HTERT RPE-1 (cell line): ENCODE results near the gene SLC39A11.
"Not testable (repeated sequence)": the region's sequence is repeated elsewhere in the genome, so short reads cannot be mapped to it uniquely, and the experiment has no call there.

Source experiments
- in situ Hi-C: fragments of 300-500 bp; cut with MboI; formaldehyde crosslinking; loops from 4 replicates; pipeline ENCODE4 v1.14.3; 2020; ENCODE audit warnings: low sequenced_read_pairs

Gene SLC39A11

DNA sequence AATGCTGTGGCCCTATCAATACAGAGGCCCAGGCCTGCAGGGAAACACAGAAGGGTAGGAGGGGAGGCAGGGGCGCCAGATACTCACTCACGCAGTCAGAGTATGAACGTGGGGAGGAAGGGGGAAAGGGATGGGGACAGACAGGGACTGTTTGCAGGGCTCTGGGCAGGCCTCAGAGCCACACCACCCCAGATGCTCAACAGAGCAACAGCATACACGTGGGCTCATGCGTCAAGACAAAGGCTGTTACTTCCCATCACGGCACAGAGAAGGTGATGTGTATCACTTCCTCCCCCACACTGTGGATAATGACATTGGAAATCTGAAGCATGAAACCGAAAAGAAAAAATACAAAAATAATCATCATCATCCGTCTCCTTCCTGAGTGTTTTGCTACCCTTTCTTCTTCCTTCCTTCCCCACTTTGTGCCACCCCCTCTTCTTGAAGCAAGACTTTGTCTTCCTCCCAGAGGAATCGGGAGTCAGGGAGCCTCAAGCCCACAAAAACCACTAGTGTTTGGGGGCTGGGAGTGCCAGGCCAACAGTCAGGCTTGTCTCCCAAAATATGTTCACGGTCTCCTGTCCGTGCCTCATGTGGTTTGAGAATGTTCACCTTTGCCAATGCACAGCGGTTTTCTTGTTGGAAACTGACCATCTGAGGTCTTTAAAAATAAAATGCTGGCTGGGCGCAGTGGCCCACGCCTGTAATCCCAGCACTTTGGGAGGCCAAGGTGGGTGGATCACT, 20.1 kb downstream of the SLC39A11 start:
- in situ Hi-C loops: no loop called here

DNA sequence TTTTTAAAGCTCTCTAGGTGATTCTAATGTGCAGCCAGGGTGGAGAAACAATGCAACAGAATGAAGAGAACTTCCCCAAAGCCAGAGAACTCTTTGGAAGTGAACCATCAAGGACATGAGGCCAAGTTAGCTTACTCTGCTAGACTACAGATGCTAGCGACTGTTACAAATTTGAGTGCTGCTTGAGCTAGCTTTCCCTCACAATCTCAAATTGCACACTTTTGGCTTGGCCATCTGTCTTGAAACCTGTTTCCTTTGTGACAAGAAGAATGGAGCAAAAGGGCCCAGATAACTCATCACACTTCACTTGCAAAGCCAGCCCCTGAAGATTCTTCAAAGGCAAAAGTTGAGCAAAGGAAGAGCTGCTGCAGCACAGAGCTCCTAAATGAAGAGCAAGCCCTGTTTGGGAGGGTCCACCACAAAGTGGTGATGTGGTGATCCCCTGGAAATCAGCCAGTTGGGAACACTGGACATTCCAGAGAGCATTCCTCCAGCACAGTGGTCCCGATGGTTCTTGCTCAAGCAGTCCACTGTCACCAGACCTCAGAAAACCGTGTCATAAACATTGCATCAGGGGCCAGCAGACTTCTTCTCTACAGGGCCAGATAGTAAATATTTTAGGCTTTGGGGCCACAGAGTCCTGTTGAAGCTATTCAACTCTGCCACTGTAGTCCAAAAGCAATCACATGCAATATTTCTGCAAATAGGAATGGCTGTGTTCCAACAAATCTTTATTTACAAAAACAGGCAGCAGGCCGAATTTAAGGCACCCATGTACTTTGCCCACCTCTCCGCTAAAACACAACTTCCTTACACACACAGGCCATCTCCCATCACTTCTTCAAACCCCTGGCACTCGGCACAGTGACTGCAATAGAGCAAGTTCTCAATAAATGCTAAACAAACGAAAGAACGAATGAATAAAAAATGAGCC, 21.2 kb downstream of the SLC39A11 start:
- in situ Hi-C loops: no loop called here

DNA sequence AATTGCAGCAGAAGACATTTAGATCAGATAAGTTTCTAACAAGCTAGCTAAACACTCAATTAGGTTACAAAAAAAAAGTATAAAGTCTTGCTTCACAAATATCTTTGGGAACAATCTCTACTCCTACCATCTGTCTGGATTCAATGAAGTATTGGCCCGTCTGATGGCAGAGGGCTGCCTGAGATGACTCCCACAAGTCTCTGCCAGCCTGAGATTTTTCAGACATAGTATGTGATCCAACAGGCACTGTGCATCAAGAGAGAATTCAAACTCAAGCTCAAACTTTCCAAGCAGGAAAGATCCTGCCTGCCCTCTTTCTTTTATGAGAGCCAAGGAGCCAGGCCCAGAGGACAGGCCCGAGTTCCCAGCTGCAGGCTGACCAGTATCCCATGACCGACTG, 22.6 kb downstream of the SLC39A11 start:
- in situ Hi-C loops: no loop called here

DNA sequence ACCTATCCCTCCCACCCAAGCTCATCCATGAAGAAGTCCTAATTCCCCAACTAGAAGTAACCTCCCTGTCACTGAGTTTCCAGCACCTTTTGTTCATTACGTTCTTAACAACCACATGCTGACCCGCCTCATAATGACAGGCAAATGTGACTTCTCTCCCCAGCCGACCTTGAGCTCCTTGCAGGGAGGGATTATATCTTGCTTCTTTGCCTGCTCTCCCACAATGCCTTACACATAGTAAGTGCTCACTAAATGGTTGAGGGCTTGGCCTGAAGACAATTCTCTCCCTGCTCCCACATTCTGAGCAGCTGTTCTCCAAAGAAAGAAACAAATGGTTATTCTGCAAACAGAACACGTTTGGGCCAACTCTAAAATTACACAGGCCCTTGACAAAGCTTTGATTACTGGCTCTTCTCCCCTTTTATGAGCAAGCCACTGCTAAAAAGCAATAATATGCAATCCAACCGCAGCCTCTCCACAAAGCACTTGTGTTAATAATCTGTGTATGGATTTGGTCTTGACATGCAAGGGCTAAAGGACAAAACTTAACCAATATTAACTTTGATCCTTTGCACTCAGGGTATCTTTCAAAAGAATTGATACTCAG, 23.2 kb downstream of the SLC39A11 start:
- in situ Hi-C loops: no loop called here

DNA sequence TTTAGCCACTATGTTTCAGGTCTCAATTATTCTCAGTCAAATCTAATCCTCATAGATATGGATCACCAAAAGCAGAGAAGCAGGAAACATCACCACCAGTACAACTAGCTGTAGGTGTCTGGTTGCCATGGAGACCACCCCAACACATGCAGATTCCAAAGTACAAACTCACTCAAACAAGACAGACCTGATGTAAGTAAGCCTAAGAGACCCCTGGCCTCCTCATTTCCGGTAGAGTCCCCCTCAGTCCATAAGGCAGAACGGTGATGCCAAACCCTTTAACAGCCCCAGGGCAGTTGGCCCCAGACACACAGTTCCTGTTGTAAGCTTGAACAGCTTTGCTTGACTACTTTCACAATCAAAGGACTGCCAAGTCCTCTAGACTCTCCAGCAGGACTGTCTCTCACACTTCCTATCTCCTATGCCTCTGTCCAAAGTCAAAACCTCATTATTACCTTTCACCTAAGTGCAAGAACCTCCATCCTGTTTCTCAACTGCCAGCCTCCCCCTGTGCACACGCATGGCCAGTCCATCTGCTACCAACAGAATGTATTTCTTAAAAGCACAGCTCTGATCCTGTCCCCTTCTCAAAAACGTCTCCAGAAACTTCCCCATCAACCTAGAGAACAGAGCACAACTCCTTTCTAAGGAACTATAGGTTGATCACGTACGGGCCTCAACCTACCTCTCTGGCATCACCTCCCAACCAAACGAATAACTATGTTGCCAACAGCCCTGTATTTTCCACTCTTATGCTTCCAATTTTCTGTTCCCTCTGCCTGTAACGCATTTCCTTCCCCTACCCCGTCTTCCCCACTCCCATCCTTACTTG, 23.9 kb downstream of the SLC39A11 start:
- in situ Hi-C loops: no loop called here

DNA sequence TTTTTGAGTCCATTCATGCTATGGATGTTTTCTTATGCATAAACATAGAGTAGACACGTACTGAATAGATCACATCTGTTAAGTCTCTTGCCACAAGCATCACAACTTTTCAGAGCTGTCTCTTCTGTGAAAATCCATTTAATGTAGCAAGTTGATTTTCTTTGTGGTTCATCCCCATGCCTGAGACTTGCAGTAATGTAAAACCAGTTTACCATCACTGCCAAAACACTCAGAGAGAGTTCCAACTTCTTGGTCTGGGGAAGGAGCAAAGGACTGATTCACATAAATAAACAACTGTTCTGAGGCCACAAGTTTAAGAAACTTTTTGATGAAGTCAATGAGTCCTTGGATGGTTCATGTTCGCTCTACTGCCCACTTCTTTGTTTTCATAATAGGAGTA, 24.8 kb downstream of the SLC39A11 start:
- in situ Hi-C loops: not testable (repeated sequence)

DNA sequence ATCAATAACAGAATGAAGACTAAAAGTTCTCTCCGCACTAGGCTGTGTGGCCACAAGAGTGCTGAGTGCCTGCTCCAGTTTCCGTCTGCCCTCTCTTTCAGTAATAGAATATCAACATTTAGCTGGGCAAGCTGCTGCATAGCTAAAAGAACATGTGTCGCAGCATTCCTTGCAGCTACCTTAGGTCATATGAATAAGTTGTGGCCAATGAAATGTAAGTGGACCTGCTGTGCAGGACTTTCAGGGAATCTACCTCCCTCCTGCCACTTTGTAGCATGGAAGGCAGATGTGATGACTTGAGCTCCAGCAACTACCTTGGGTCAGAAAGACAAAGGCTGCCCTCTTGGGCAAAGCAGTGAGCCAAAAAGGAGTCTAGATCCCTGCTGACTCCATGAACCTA, 25.4 kb downstream of the SLC39A11 start:
- in situ Hi-C loops: no loop called here

DNA sequence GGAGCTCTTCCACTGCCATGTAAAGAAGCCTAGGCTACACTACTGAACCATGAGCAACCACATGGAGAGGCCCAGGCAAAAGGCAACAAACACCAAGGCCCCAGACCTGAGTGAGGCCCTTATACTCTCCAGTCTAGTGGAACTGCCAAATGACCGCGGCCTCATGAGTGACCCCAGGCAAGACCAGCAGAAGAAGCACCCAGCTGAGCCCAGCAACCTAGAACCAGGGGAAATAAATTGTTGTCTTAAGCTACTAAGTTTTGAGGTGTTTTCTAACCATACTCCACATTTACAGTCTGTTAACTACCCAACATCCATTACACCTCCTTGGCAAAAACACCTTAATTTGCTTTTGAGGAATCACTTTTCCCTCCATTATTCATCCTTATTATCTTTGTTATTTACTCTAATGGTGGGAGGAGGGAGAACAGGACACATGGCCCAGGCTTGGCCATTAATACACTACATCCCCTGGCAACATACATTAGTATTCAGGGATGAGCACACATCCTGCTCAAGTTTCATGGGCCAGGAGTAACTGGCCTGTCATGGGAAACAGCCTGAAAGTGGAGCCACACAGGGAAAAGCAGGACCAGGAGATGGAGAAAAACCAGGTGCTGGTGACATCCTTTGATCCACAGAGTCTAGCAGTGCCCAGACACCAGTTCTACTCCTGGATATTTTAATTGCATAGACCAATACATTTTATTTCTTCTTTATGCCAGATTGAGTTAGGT, 26.2 kb downstream of the SLC39A11 start:
- in situ Hi-C loops: no loop called here

DNA sequence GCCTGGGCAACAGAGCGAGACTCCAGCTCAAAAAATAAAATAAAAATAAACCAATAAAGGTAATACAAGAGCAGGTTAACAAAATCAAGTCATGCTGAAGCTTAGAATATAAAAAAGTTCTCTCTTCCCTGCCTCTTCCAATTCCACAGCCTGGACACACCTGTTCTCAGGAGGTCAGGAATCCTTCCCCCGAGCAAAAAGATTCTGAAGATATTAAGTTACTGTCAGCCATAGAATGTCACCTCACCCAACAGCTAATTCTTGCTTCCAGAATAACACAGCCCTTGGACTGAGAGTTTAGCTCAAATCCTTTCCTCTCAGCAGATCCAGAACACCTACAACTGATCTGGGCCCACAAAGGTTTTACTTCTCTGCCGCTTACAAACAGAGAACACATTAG, 27.1 kb downstream of the SLC39A11 start:
- in situ Hi-C loops: no loop called here

DNA sequence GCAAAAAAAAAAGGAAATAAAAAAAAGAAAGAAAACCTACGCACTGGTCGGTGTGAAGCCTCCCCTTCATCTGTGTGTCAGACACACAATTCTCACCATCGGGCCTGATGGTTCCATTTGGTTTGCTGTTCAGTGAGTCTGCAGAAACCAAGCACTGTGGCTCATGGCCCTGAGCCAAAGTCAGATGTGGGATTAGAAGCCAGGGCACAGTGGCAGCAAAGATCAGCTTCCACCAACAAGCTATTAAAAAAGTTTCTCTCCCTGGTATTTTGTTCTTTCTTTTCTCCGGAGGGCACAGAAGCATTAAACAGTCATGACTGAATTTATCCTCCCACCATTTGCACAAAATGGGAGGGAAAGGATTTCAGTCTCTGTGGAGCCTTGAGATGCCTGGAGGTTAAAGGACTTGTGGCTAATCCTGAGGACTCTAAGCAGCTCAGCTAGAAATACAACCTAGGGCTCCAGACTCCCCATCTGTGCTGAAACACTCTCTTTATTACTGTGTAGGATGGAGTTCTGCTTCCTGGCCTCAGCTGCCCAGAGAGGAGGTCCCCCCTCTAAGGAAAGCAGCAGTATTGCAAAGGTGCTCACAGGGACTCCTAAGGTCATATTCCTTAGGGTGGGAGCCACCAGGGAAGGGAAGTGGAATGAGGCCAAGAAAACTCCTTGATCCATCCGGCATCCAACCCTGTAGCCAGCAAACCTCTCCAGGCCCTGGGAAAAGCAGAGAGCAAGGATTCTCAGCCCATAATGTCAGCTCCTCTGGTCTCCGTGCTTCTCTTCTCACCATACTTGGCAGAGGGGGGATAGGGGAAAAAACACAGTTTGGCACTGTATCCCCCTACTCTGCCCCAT, 28.2 kb downstream of the SLC39A11 start:
- in situ Hi-C loops: no loop called here

DNA sequence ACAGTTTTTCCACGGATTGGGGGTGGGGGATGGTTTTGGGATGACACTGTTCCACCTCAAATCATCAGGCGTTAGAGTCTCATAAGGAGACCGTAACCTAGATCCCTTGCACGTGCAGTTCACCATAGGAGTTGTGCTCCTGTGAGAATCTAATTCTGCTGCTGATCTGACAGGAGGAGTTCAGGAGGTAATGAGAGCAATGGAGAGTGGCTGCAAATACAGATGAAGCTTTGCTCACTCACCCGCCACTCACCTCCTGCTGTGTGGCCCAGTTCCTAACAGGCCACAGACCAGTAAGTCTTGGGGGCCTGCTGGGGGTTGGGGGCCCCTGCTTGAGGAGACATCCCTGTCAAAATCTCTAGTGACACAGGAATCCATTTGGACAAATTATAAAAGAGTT, 29.8 kb downstream of the SLC39A11 start:
- in situ Hi-C loops: no loop called here

DNA sequence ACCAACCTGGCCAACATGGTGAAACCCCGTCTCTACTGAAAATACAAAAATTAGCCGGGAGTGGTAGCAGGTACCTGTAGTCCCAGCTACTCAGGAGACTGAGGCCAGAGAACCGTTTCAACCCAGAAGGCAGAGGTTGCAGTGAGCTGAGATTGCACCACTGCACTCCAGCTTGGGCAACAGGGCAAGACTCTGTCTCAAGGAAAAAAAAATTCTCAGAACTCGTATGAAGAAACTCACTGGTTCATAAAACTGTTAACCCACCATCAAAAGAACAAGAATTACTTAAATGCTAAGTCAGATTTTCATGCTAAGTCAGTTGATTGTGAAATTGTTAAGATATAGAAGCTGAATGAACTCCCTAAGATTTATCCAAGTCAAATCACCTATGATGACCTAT, 31.3 kb downstream of the SLC39A11 start:
- in situ Hi-C loops: no loop called here

DNA sequence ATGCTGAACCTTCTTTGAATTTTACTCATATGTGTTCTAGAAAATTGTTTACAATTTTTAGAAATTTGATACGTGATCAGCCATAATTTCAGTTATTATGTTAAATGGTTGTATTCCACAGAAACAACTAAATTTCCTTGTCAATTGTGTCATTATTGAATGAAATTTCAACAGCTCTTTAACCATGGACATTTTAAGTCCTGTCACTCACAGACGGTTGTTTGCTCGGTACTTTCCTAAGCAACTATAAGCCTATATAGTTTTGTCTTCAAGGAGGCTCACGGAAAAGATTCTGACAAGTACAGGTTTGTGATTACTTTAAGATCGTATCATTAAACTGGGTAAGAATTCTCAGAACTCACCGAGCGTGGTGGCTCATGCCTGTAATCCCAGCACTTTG, 31.8 kb downstream of the SLC39A11 start:
- in situ Hi-C loops: no loop called here

DNA sequence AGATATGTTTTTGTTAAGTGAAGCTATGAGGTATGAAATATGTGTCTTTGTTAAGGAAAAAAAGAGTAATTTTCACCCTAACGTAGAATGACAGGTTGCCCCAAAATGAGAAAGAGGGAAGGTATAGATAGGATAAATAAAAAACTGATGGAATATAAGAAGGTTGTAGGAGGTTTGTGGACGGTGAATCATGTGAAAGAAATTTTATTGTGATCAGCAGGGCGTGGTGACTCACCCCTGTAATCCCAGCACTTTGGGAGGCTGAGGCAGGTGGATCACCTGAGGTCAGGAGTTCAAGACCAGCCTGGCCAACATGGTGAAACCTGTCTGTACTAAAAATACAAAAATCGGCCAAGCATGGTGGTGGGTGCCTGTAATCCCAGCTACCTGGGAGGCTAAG, 32.8 kb downstream of the SLC39A11 start:
- in situ Hi-C loops: not testable (repeated sequence)

DNA sequence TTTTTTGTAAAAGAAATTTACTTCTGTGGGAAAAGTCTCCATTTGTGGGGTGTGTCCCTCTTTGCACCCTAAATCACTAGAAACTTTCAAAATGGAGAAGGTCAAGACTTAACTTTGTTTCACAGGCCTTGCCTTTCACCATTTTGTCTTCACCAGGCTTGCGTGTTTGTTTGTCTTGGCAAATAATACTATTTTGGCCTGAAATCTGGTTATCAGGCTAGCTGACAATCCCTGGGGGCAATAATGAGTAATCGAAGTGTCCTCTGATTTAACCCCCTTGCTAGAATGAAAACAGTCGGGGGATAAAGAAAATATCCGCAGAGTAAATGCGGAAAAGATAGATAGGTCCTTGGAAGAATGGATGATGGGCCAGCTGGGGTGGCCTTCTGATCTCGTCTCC, 34.5 kb downstream of the SLC39A11 start:
- in situ Hi-C loops: no loop called here

DNA sequence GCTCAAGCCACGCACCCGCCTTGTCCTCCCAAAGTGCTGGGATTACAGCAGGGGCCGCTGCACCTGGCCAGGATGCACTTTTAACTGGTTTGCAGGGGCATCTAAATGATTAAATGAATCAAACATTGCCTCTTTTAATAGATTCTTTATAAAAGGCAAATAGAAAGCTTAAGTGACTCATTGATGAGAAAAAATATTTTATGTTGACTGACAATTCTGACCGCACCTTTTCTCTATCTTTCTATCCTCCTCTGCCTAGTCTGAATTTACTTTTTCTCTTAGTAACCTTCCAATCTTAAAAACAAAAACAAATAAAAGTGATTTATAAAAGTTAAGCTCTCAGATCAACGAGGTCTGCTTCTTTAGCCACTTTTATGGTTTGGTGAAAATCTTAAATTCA, 35.3 kb downstream of the SLC39A11 start:
- in situ Hi-C loops: no loop called here

DNA sequence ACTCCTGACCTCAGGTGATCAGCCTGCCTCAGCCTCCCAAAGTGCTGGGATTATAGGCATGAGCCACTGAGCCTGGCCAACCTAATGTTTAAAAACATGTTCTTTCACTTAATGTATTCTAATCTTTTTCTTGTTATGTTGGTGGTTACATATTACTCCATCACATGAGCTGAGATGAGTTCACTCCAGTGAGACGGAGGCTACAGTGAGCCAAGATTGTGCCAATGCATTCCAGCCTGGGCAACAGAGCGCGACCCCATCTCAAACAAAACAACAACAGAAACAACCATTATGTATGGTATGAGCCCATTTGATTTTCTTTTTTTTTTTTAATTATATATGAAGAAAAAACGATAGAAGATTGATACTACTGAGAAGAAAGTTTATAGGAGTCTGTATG, 39.6 kb downstream of the SLC39A11 start:
- in situ Hi-C loops: no loop called here

DNA sequence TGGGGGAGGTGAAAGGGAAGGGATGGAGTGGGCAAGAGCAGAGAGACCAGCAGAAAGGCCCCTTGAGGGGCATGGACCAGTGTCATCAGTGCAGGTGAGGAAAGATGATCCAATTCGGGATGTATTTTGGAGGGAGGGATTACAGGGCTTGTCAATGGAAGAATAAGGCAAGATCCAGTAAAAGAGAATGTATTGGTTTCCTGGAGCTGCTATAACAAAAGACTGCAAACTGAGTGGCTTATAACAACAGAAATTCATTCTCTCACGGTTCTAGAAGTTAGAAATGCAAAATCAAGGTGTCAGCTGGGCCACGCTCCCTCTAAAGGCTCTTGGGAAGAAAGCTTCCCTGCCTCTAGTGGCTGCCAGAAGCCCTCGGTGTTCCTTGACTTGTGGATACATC, 41.7 kb downstream of the SLC39A11 start:
- in situ Hi-C loops: no loop called here

DNA sequence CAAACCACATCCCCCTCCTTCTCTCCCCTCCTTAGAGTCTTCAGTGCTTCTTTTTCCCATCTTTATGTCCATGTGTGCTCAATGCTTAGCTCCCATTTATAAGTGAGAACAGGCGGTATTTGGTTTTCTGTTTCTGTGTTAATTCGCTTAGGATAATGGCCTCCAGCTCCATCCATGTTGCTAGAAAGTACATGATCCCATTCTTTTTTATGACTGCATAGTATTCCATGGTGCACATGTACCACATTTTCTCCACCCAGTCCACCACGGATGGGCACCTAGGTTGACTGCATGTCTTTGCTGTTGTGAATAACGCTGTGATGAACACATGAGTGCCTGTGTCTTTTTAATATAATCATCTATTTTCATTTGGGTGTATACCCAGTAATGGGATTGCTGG, 44.3 kb downstream of the SLC39A11 start:
- in situ Hi-C loops: no loop called here
